Neural progenitor cell (in vitro differentiated cells): Measurements from ENCODE around the gene FAM78A.

Experiments
- CTCF ChIP-seq: fragments of 200-600 bp; sonication (generic); IDR thresholded peaks from 2 replicates; pipeline ENCODE4 v1.5.1; 2017; ENCODE audit warnings: antibody characterized with exemption, mild to moderate bottlenecking
- EZH2 ChIP-seq: fragments of 200-600 bp; sonication (generic); IDR thresholded peaks from 2 replicates; pipeline ENCODE4 v1.6.1; 2017; ENCODE audit warnings: antibody characterized with exemption, mild to moderate bottlenecking, moderate library complexity
- EZH2phosphoT487 ChIP-seq: fragments of 200-600 bp; sonication (generic); IDR thresholded peaks from 2 replicates; pipeline ENCODE4 v1.6.1; 2017; ENCODE audit warnings: antibody characterized with exemption

- TF ChIP-seq CTCF (no peak), EZH2phosphoT487 (no peak), EZH2 (no peak)
Observed at GRCh38 chr9:131324736-131325679, 48.7 kb upstream of the FAM78A start.
